Stimulated activated CD4-positive, alpha-beta T cell treated with anti-CD3 and anti-CD28 coated beads, Interleukin-4, amount 100 ng/mL, for 1 hour (primary cell): Measurements from ENCODE around the gene SAMD14.

Experiments used
- DNase-seq: peaks from one replicate; pipeline ENCODE4 v3.0.0-alpha.2; 2020

SAMD14 gene

GRCh38 chr17:50111673-50112655 lies 18.0 kb downstream of the SAMD14 start:
- DNase-seq, result no peak

- no peak for DNase-seq
These were observed 19.2 kb downstream of the SAMD14 start for GRCh38 chr17:50110591-50111349.

- no peak for DNase-seq
These were observed 20.2 kb downstream of the SAMD14 start for GRCh38 chr17:50109785-50110184.

GRCh38 chr17:50109207-50109606 lies 20.8 kb downstream of the SAMD14 start:
- DNase-seq, result no peak

- no peak for DNase-seq
These were observed 21.4 kb downstream of the SAMD14 start for GRCh38 chr17:50108556-50108955.

GRCh38 chr17:50107790-50108414 lies 22.1 kb downstream of the SAMD14 start:
- no peak for DNase-seq

- no peak for DNase-seq
These were observed 23.4 kb downstream of the SAMD14 start for GRCh38 chr17:50106393-50107131.

- no peak for DNase-seq
These were observed 24.1 kb downstream of the SAMD14 start for GRCh38 chr17:50105811-50106210.

- no peak for DNase-seq
These were observed 26.0 kb downstream of the SAMD14 start for GRCh38 chr17:50103941-50104340.

- DNase-seq, result no peak
These were observed 26.7 kb downstream of the SAMD14 start for GRCh38 chr17:50103252-50103651.

GRCh38 chr17:50102164-50102991 lies 27.6 kb downstream of the SAMD14 start:
- DNase-seq, result no peak

- DNase-seq, result no peak
These were observed 28.4 kb downstream of the SAMD14 start for GRCh38 chr17:50101346-50102163.

GRCh38 chr17:50100921-50101345 lies 29.0 kb downstream of the SAMD14 start:
- no peak for DNase-seq

GRCh38 chr17:50100480-50100883 lies 29.5 kb downstream of the SAMD14 start:
- no peak for DNase-seq

GRCh38 chr17:50099003-50099402 lies 31.0 kb downstream of the SAMD14 start:
- DNase-seq, result no peak

GRCh38 chr17:50098583-50098982 lies 31.4 kb downstream of the SAMD14 start:
- DNase-seq, result no peak

- DNase-seq, result no peak
These were observed 32.0 kb downstream of the SAMD14 start for GRCh38 chr17:50097926-50098325.

GRCh38 chr17:50097455-50097854 lies 32.5 kb downstream of the SAMD14 start:
- DNase-seq, result no peak

GRCh38 chr17:50096758-50097157 lies 33.2 kb downstream of the SAMD14 start:
- DNase-seq, result no peak

GRCh38 chr17:50096092-50096491 lies 33.9 kb downstream of the SAMD14 start:
- no peak for DNase-seq

- no peak for DNase-seq
These were observed 34.3 kb downstream of the SAMD14 start for GRCh38 chr17:50095626-50096037.
